GM12873 (cell line): ENCODE measurements around the gene PTPN18.

ENCODE experiments used
- CTCF ChIP-seq: IDR thresholded peaks from 2 replicates; pipeline ENCODE4 v1.5.1; 2012; ENCODE audit warnings: low read depth, mild to moderate bottlenecking, moderate library complexity, low read length, control low read depth; ENCODE audit not compliant: insufficient read depth; ENCODE audit errors: missing control alignments

Gene PTPN18

GRCh38 chr2:130373808-130374365, 18.0 kb downstream of the PTPN18 start:
- TF ChIP-seq CTCF: no peak

- TF ChIP-seq CTCF: no peak
Observed at GRCh38 chr2:130374587-130375290, 18.9 kb downstream of the PTPN18 start.

GRCh38 chr2:130375291-130376266, 19.7 kb downstream of the PTPN18 start:
- TF ChIP-seq CTCF: no peak

- TF ChIP-seq CTCF: peak; percentile 36
Observed at GRCh38 chr2:130376433-130377293, 20.8 kb downstream of the PTPN18 start.

GRCh38 chr2:130377491-130377890, 21.6 kb downstream of the PTPN18 start:
- TF ChIP-seq CTCF: no peak

- no peak for TF ChIP-seq CTCF
Observed at GRCh38 chr2:130378206-130378897, 22.5 kb downstream of the PTPN18 start.
